Activated CD4-positive, alpha-beta T cell treated with anti-CD3 and anti-CD28 coated beads for 48 hours (primary cell): Measurements from ENCODE around the gene DNM2.

ENCODE experiments used
- DNase-seq: peaks from one replicate; pipeline ENCODE4 v3.0.0-alpha.2; 2020

Gene DNM2

GRCh38 chr19:10782795-10783194 is 64.9 kb downstream of the DNM2 start:
- DNase-seq = no peak

- no peak for DNase-seq
These were observed 66.4 kb downstream of the DNM2 start for GRCh38 chr19:10784257-10784656.

- DNase-seq = no peak
These were observed 70.3 kb downstream of the DNM2 start for GRCh38 chr19:10788146-10788545.

- DNase-seq = no peak
These were observed 72.0 kb downstream of the DNM2 start for GRCh38 chr19:10789866-10790265.

GRCh38 chr19:10796653-10797052 is 78.8 kb downstream of the DNM2 start:
- no peak for DNase-seq

- peak; percentile 31 for DNase-seq
These were observed 79.2 kb downstream of the DNM2 start for GRCh38 chr19:10797078-10797477.

- DNase-seq = peak; percentile 91
These were observed 79.8 kb downstream of the DNM2 start for GRCh38 chr19:10797541-10798256.

GRCh38 chr19:10800488-10800887 is 82.6 kb downstream of the DNM2 start:
- DNase-seq = no peak

GRCh38 chr19:10802479-10802878 is 84.6 kb downstream of the DNM2 start:
- no peak for DNase-seq

- no peak for DNase-seq
These were observed 85.4 kb downstream of the DNM2 start for GRCh38 chr19:10803252-10803651.

GRCh38 chr19:10805065-10805757 is 87.3 kb downstream of the DNM2 start:
- DNase-seq = no peak

- no peak for DNase-seq
These were observed 87.9 kb downstream of the DNM2 start for GRCh38 chr19:10805758-10806247.

GRCh38 chr19:10808937-10809649 is 91.2 kb downstream of the DNM2 start:
- DNase-seq = peak; percentile 55

- no peak for DNase-seq
These were observed 91.9 kb downstream of the DNM2 start for GRCh38 chr19:10809651-10810285.

GRCh38 chr19:10811391-10812111 is 93.7 kb downstream of the DNM2 start:
- no peak for DNase-seq

GRCh38 chr19:10812196-10812595 is 94.3 kb downstream of the DNM2 start:
- no peak for DNase-seq

GRCh38 chr19:10812902-10813404 is 95.1 kb downstream of the DNM2 start:
- DNase-seq = peak; percentile 58

GRCh38 chr19:10815007-10815536 is 97.2 kb downstream of the DNM2 start:
- DNase-seq = no peak

GRCh38 chr19:10815969-10816644 is 98.2 kb downstream of the DNM2 start:
- DNase-seq = no peak

GRCh38 chr19:10816691-10817090 is 98.8 kb downstream of the DNM2 start:
- DNase-seq = no peak

- DNase-seq = no peak
These were observed 99.6 kb downstream of the DNM2 start for GRCh38 chr19:10817291-10818038.
